B cell (primary cell): ENCODE measurements around the gene NCBP2L.

Experiments used
- CTCF ChIP-seq: fragments of 200-600 bp; IDR thresholded peaks from one replicate; pipeline ENCODE4 v1.8.0; 2022; ENCODE audit warnings: antibody characterized with exemption, mild to moderate bottlenecking
- EZH2 ChIP-seq: IDR thresholded peaks from 2 replicates; pipeline ENCODE4 v1.6.1; 2012; ENCODE audit warnings: borderline replicate concordance, low read depth, mild to moderate bottlenecking, moderate library complexity, low read length; ENCODE audit not compliant: insufficient read depth, poor library complexity, severe bottlenecking

GRCh38 chrX:107750263-107750662 is 27.3 kb upstream of the NCBP2L start:
- TF ChIP-seq CTCF, result no peak
- no peak for TF ChIP-seq EZH2
